Measurements from ENCODE around the gene TLR5. TPM values are rescaled to one million over a fixed set of nuclear protein-coding genes. Genes with fewer than 3 reads are reported as not detected.

TLR5 gene
- polyA plus RNA-seq, 3 donors, result 35.5 to 58.0 (median 45.7) TPM

DNA sequence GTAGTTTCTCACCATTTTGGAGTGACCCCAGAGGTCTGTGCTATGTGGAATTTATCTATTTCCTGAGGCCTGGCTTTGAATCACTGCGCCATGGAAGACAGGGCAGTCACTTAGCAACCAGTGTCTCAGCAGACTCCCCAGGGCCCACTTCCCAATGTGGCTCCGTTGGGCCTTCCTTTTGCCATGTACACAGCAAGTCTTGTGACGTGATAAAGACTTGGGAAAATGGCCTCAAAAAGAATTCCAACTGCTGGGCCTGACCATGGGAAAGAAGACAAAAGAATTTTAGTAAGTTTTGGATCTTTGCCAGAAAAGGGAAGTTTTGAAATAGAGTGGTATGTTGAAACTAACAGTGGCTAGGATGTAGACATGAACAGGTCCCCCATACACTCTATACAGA lies 36.2 kb downstream of the TLR5 start:
- Mint-ChIP-seq H3K9me3 (peaks cover 0 to 4% (median 0%) of the 10 kb centered on the region in 7 donors), H3K4me1 (peaks cover 13% of the 10 kb centered on the region), H3K36me3 (peaks cover 19 to 21% of the 10 kb centered on the region in 2 donors), H3K27me3 (ENCODE audit: low read depth in 3 of 3) (peaks cover 0 to 3% (median 0%) of the 10 kb centered on the region in 3 donors), H3K27ac (no peak overlapping the region), H3K4me3 (no peak overlapping the region)
- Histone ChIP-seq H3K27ac (ENCODE audit: low read depth in 1 of 2, low read length in 2 of 2) (no peak overlapping the region), H3K36me3 (replicated peaks in 1 of 2; ENCODE audit: control insufficient read depth in 1 of 2, insufficient read depth in 2 of 2, low read length in 2 of 2) (peaks cover 4 to 25% of the 10 kb centered on the region in 2 donors), H3K9me3 (replicated peaks in 1 of 2; ENCODE audit: control insufficient read depth in 1 of 2, insufficient read depth in 1 of 2, low read length in 2 of 2) (no peaks in the 10 kb centered on the region), H4K20me1 (ENCODE audit: insufficient read depth, low read length) (peaks cover 9% of the 10 kb centered on the region), H3K9ac (ENCODE audit: insufficient read depth, low read length, poor library complexity, severe bottlenecking) (no peak overlapping the region), H3K4me2 (replicated peaks; ENCODE audit: extremely low read depth, low read length, poor library complexity, severe bottlenecking) (no peak overlapping the region), H3K4me3 (replicated peaks in 1 of 3; ENCODE audit: low read depth in 2 of 3, low read length in 3 of 3) (no peak overlapping the region), H3K4me1 (ENCODE audit: control insufficient read depth in 1 of 2, insufficient read depth in 2 of 2, low read length in 2 of 2) (peaks cover 0 to 3% of the 10 kb centered on the region in 2 donors), H3K27me3 (ENCODE audit: control insufficient read depth in 2 of 2, insufficient read depth in 2 of 2, low read length in 2 of 2) (no peaks in the 10 kb centered on the region), H3K79me2 (ENCODE audit: insufficient read depth, low read length) (no peaks in the 10 kb centered on the region), H2AFZ (ENCODE audit: insufficient read depth, low read depth, low read length, poor library complexity, severe bottlenecking) (no peak overlapping the region)
- 100% methylated on average over 1 of the region's 3 CpGs for WGBS (ENCODE audit: insufficient coverage)
- intact Hi-C loops (cut with micrococcal nuclease), result no loop called here
- TF ChIP-seq, protein P1, sequence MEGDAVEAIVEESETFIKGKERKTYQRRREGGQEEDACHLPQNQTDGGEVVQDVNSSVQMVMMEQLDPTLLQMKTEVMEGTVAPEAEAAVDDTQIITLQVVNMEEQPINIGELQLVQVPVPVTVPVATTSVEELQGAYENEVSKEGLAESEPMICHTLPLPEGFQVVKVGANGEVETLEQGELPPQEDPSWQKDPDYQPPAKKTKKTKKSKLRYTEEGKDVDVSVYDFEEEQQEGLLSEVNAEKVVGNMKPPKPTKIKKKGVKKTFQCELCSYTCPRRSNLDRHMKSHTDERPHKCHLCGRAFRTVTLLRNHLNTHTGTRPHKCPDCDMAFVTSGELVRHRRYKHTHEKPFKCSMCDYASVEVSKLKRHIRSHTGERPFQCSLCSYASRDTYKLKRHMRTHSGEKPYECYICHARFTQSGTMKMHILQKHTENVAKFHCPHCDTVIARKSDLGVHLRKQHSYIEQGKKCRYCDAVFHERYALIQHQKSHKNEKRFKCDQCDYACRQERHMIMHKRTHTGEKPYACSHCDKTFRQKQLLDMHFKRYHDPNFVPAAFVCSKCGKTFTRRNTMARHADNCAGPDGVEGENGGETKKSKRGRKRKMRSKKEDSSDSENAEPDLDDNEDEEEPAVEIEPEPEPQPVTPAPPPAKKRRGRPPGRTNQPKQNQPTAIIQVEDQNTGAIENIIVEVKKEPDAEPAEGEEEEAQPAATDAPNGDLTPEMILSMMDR (IDR thresholded peaks at IDR 0.05), result no peak
- peak in 1 of 3 donors; percentile 19 for DNase-seq

DNA sequence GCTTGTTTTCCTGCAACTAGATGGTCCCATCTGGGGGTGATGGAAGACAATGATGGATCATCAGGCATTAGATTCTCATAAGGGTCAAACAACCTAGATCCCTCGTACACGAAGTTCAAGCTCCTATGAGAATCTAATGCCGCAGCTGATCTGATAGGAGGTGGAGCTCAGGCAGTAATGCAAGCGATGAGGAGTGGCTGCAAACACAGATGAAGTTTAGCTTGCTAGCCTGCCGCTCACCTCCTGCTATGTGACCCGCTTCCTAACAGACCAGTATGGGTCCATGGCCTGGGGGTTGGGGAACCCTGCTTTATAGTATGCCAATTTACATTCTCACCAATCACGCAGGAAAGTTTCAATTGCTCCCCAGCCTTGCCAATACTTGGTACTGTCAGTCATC lies 37.5 kb downstream of the TLR5 start:
- intact Hi-C loops (cut with micrococcal nuclease), result no loop called here
- no peak for DNase-seq
- WGBS (ENCODE audit: insufficient coverage), result 100% methylated on average over 2 of the region's 7 CpGs
- peaks cover 0 to 9% of the 10 kb centered on the region in 2 donors for H3K9me3 ChIP-seq (replicated peaks in 1 of 2; ENCODE audit: control insufficient read depth in 1 of 2, insufficient read depth in 1 of 2, low read length in 2 of 2)
- TF ChIP-seq, protein P1 (IDR thresholded peaks at IDR 0.05), result no peak
- H3K36me3 Mint-ChIP-seq, result peaks cover 8 to 9% of the 10 kb centered on the region in 2 donors
- peaks cover under 1% of the 10 kb centered on the region for H4K20me1 ChIP-seq (ENCODE audit: insufficient read depth, low read length)
- H3K27ac ChIP-seq (ENCODE audit: low read depth in 1 of 2, low read length in 2 of 2), result no peak overlapping the region
- no peaks in the 10 kb centered on the region for H3K27me3 ChIP-seq (ENCODE audit: control insufficient read depth in 2 of 2, insufficient read depth in 2 of 2, low read length in 2 of 2)
- H3K27me3 Mint-ChIP-seq (ENCODE audit: low read depth in 3 of 3), result peaks cover 0 to 3% (median 0%) of the 10 kb centered on the region in 3 donors
- no peaks in the 10 kb centered on the region for H3K79me2 ChIP-seq (ENCODE audit: insufficient read depth, low read length)
- peaks cover 6% of the 10 kb centered on the region for H3K4me1 Mint-ChIP-seq
- peaks cover 3 to 13% of the 10 kb centered on the region in 2 donors for H3K36me3 ChIP-seq (replicated peaks in 1 of 2; ENCODE audit: control insufficient read depth in 1 of 2, insufficient read depth in 2 of 2, low read length in 2 of 2)
- no peak overlapping the region for H2AFZ ChIP-seq (ENCODE audit: insufficient read depth, low read depth, low read length, poor library complexity, severe bottlenecking)
- no peak overlapping the region for H3K4me3 ChIP-seq (replicated peaks in 1 of 3; ENCODE audit: low read depth in 2 of 3, low read length in 3 of 3)
- no peak overlapping the region for H3K9ac ChIP-seq (ENCODE audit: insufficient read depth, low read length, poor library complexity, severe bottlenecking)
- no peak overlapping the region for H3K27ac Mint-ChIP-seq
- H3K4me2 ChIP-seq (replicated peaks; ENCODE audit: extremely low read depth, low read length, poor library complexity, severe bottlenecking), result no peak overlapping the region
- H3K4me3 Mint-ChIP-seq, result no peak overlapping the region
- H3K4me1 ChIP-seq (ENCODE audit: control insufficient read depth in 1 of 2, insufficient read depth in 2 of 2, low read length in 2 of 2), result peaks cover 0 to 3% of the 10 kb centered on the region in 2 donors
- H3K9me3 Mint-ChIP-seq, result peaks cover 5 to 15% (median 9%) of the 10 kb centered on the region in 7 donors

Data from CD14-positive monocyte (primary cell).